Smooth muscle cell (in vitro differentiated cells): ENCODE results near the gene DHRS3. TPM values are rescaled to one million over a fixed set of nuclear protein-coding genes. Genes with fewer than 3 reads are reported as not detected.

Experiments used
- DNase-seq: peaks from one replicate; lab custom pipeline; 2025; ENCODE audit not compliant: unreplicated experiment; lab: John Stamatoyannopoulos, UW
- H2AFZ ChIP-seq: fragments of 200-600 bp; sonication (generic); 2 replicates; pipeline ENCODE4 v1.6.0; 2016; ENCODE audit warnings: antibody characterized with exemption, low read depth, mild to moderate bottlenecking
- H3F3A ChIP-seq: fragments of 200-600 bp; sonication (generic); 2 replicates; pipeline ENCODE4 v1.6.0; 2017; ENCODE audit warnings: antibody characterized with exemption, low read depth
- H3K27ac ChIP-seq: fragments of 200-600 bp; sonication (generic); 2 replicates; pipeline ENCODE4 v1.5.1; 2016; ENCODE audit warnings: low read depth, mild to moderate bottlenecking
- H3K27me3 ChIP-seq: fragments of 200-600 bp; sonication (generic); 2 replicates; pipeline ENCODE4 v1.6.1; 2016; ENCODE audit warnings: low read depth, mild to moderate bottlenecking
- H3K36me3 ChIP-seq: fragments of 200-600 bp; sonication (generic); 2 replicates; pipeline ENCODE4 v1.5.1; 2016; ENCODE audit warnings: low read depth
- H3K4me1 ChIP-seq: fragments of 200-600 bp; sonication (generic); 2 replicates; pipeline ENCODE4 v1.5.1; 2016; ENCODE audit warnings: low read depth
- H3K4me2 ChIP-seq: fragments of 200-600 bp; sonication (generic); 2 replicates; pipeline ENCODE4 v1.6.0; 2016; ENCODE audit warnings: mild to moderate bottlenecking
- H3K4me3 ChIP-seq: fragments of 200-600 bp; sonication (generic); 2 replicates; pipeline ENCODE4 v1.5.1; 2016; ENCODE audit warnings: mild to moderate bottlenecking
- H3K79me2 ChIP-seq: fragments of 200-600 bp; sonication (generic); 2 replicates; pipeline ENCODE4 v1.6.0; 2016; ENCODE audit warnings: low read depth, mild to moderate bottlenecking
- H3K9ac ChIP-seq: fragments of 200-600 bp; sonication (generic); 2 replicates; pipeline ENCODE4 v1.6.0; 2016; ENCODE audit warnings: low read depth
- H3K9me3 ChIP-seq: fragments of 200-600 bp; sonication (generic); replicated peaks from 2 replicates; pipeline ENCODE4 v1.5.1; 2016; ENCODE audit warnings: low read depth
- H4K20me1 ChIP-seq: fragments of 200-600 bp; sonication (generic); 2 replicates; pipeline ENCODE4 v1.6.0; 2016; ENCODE audit warnings: low read depth
- CTCF ChIP-seq: fragments of 200-600 bp; sonication (generic); IDR thresholded peaks from 2 replicates; pipeline ENCODE4 v1.5.1; 2017; ENCODE audit warnings: borderline replicate concordance, mild to moderate bottlenecking, antibody characterized with exemption; ENCODE audit not compliant: insufficient read depth, poor library complexity, severe bottlenecking
- WGBS: methylation state at CpG from one replicate; pipeline ENCODE4 v1.1.7; 2016; ENCODE audit warnings: low lambda C conversion rate; 5-methylcytosine and 5-hydroxymethylcytosine counted together
- polyA plus RNA-seq: library from polyadenylated mRNA; unstranded; fragments of >200 nt; fragmentation: Nextera tagmentation; extraction: Ambion mirVana; gene quantifications from 2 replicates; pipeline ENCODE4 v1.2.1, GENCODE V29; 2016
- total RNA-seq: library from RNA; depleted of rRNA; stranded (reverse); fragments of >200 nt; gene quantifications from 2 replicates; pipeline ENCODE4 v1.2.3, GENCODE V29; 2014

The DHRS3 gene
- total and polyA plus RNA-seq, 2 experiments from 2014 or later = 0.89 to 2.7 TPM

- 47% methylated on average over 20 of the region's 20 CpGs for WGBS
- Histone ChIP-seq H3K9me3 (no peaks in the 10 kb centered on the region), H2AFZ (no peak overlapping the region), H3K4me1 (no peaks in the 10 kb centered on the region), H3K36me3 (no peaks in the 10 kb centered on the region), H3K9ac (no peak overlapping the region), H3K4me3 (no peak overlapping the region), H3K4me2 (no peak overlapping the region), H3K27me3 (no peaks in the 10 kb centered on the region), H3K79me2 (no peaks in the 10 kb centered on the region), H3F3A (no peaks in the 10 kb centered on the region), H4K20me1 (no peaks in the 10 kb centered on the region), H3K27ac (peak overlapping the region; percentile 54)
- TF ChIP-seq CTCF = no peak
- no peak for DNase-seq
Observed at GRCh38 chr1:12580054-12580887, 37.7 kb downstream of the DHRS3 start.

GRCh38 chr1:12578860-12579422 is 39.1 kb downstream of the DHRS3 start:
- no peak overlapping the region for H2AFZ ChIP-seq
- no peak for TF ChIP-seq CTCF
- no peaks in the 10 kb centered on the region for H3F3A ChIP-seq
- H3K4me3 ChIP-seq = no peak overlapping the region
- no peaks in the 10 kb centered on the region for H3K36me3 ChIP-seq
- no peak overlapping the region for H3K4me2 ChIP-seq
- no peaks in the 10 kb centered on the region for H4K20me1 ChIP-seq
- H3K4me1 ChIP-seq = no peaks in the 10 kb centered on the region
- H3K27ac ChIP-seq = no peak overlapping the region
- WGBS = 96% methylated on average over 19 of the region's 19 CpGs
- H3K27me3 ChIP-seq = no peaks in the 10 kb centered on the region
- H3K9me3 ChIP-seq = no peaks in the 10 kb centered on the region
- no peak overlapping the region for H3K9ac ChIP-seq
- no peaks in the 10 kb centered on the region for H3K79me2 ChIP-seq
- DNase-seq = no peak

GRCh38 chr1:12577020-12577419 is 41.0 kb downstream of the DHRS3 start:
- H3K4me1 ChIP-seq = no peaks in the 10 kb centered on the region
- no peaks in the 10 kb centered on the region for H4K20me1 ChIP-seq
- peaks cover 4% of the 10 kb centered on the region for H3F3A ChIP-seq
- 94% methylated on average over 12 of the region's 12 CpGs for WGBS
- H3K4me3 ChIP-seq = no peak overlapping the region
- H3K36me3 ChIP-seq = no peaks in the 10 kb centered on the region
- DNase-seq = no peak
- H2AFZ ChIP-seq = no peak overlapping the region
- no peak overlapping the region for H3K4me2 ChIP-seq
- H3K79me2 ChIP-seq = no peaks in the 10 kb centered on the region
- no peaks in the 10 kb centered on the region for H3K9me3 ChIP-seq
- H3K27me3 ChIP-seq = no peaks in the 10 kb centered on the region
- H3K27ac ChIP-seq = no peak overlapping the region
- no peak for TF ChIP-seq CTCF
- H3K9ac ChIP-seq = no peak overlapping the region
